Measurements from ENCODE around the gene KIF1A.
"Not testable (repeated sequence)": the region's sequence is repeated elsewhere in the genome, so short reads cannot be mapped to it uniquely, and the experiment has no call there.

The KIF1A gene

GRCh38 chr2:240687045-240687740 lies 132.8 kb downstream of the KIF1A start:
- DNase-seq (ENCODE audit: low read depth in 3 of 3) = no peak

GRCh38 chr2:240686460-240686859 lies 133.6 kb downstream of the KIF1A start:
- no peak for DNase-seq (ENCODE audit: low read depth in 3 of 3)

GRCh38 chr2:240685771-240686371 lies 134.1 kb downstream of the KIF1A start:
- no peak for DNase-seq (ENCODE audit: low read depth in 3 of 3)

- DNase-seq (ENCODE audit: low read depth in 3 of 3) = not testable (repeated sequence)
Measured at GRCh38 chr2:240683980-240684728, 135.9 kb downstream of the KIF1A start.

- DNase-seq (ENCODE audit: low read depth in 3 of 3) = not testable (repeated sequence)
Measured at GRCh38 chr2:240683329-240683979, 136.6 kb downstream of the KIF1A start.

GRCh38 chr2:240682431-240683224 lies 137.4 kb downstream of the KIF1A start, which contains the start of gene AQP12B:
Gene AQP12B, minus strand, starts transcription at chr2:240682885. Its CDS starts 48 bp downstream, at chr2:240682837.
- not testable (repeated sequence) for DNase-seq (ENCODE audit: low read depth in 3 of 3)

- DNase-seq (ENCODE audit: low read depth in 3 of 3) = not testable (repeated sequence)
Measured at GRCh38 chr2:240680185-240680584, 139.8 kb downstream of the KIF1A start.

- DNase-seq (ENCODE audit: low read depth in 3 of 3) = not testable (repeated sequence)
Measured at GRCh38 chr2:240678909-240679308, 141.1 kb downstream of the KIF1A start.

- not testable (repeated sequence) for DNase-seq (ENCODE audit: low read depth in 3 of 3)
Measured at GRCh38 chr2:240678043-240678442, 142.0 kb downstream of the KIF1A start.

- DNase-seq (ENCODE audit: low read depth in 3 of 3) = not testable (repeated sequence)
Measured at GRCh38 chr2:240675345-240675744, 144.7 kb downstream of the KIF1A start.

GRCh38 chr2:240674461-240675184 lies 145.4 kb downstream of the KIF1A start:
- not testable (repeated sequence) for DNase-seq (ENCODE audit: low read depth in 3 of 3)

- DNase-seq (ENCODE audit: low read depth in 3 of 3) = no peak
Measured at GRCh38 chr2:240672701-240673190, 147.3 kb downstream of the KIF1A start.

- DNase-seq (ENCODE audit: low read depth in 3 of 3) = no peak
Measured at GRCh38 chr2:240672076-240672700, 147.8 kb downstream of the KIF1A start.

GRCh38 chr2:240670950-240671349 lies 149.1 kb downstream of the KIF1A start:
- DNase-seq (ENCODE audit: low read depth in 3 of 3) = no peak

GRCh38 chr2:240670402-240670801 lies 149.6 kb downstream of the KIF1A start:
- DNase-seq (ENCODE audit: low read depth in 3 of 3) = no peak

- no peak for DNase-seq (ENCODE audit: low read depth in 3 of 3)
Measured at GRCh38 chr2:240664622-240665021, 155.4 kb downstream of the KIF1A start.
